Type B pancreatic cell (in vitro differentiated cells): Measurements from ENCODE around the gene HOMER1. TPM values are rescaled to one million over a fixed set of nuclear protein-coding genes. Genes with fewer than 3 reads are reported as not detected.
A peak's percentile ranks its signal among the peaks of the same experiment; 100 is the strongest.

ENCODE experiments used
- DNase-seq: peaks from one replicate; pipeline ENCODE4 v3.0.0; 2021; ENCODE audit warnings: mixed read lengths; ENCODE audit not compliant: unreplicated experiment; ENCODE audit errors: extremely low spot score
- H3K27ac Mint-ChIP-seq: 2 replicates; pipeline ENCODE4 v1.8.0; 2021; ENCODE audit warnings: mild to moderate bottlenecking, mixed read lengths
- H3K27me3 Mint-ChIP-seq: 2 replicates; pipeline ENCODE4 v1.8.0; 2021; ENCODE audit warnings: mixed read lengths
- H3K36me3 Mint-ChIP-seq: 2 replicates; pipeline ENCODE4 v1.8.0; 2021; ENCODE audit warnings: mixed read lengths
- H3K4me1 Mint-ChIP-seq: one replicate; pipeline ENCODE4 v1.8.0; 2021; ENCODE audit warnings: mixed read lengths; ENCODE audit not compliant: unreplicated experiment
- H3K4me3 Mint-ChIP-seq: 2 replicates; pipeline ENCODE4 v1.8.0; 2021; ENCODE audit warnings: mild to moderate bottlenecking, mixed read lengths
- H3K9me3 Mint-ChIP-seq: 2 replicates; pipeline ENCODE4 v1.8.0; 2021; ENCODE audit warnings: mixed read lengths
- CTCF ChIP-seq: fragments of 200-600 bp; sonication (generic); conservative IDR thresholded peaks from 2 replicates; pipeline ENCODE4 v1.5.0; 2021; ENCODE audit warnings: antibody characterized with exemption, mild to moderate bottlenecking
- total RNA-seq: library from RNA; stranded (reverse); gene quantifications from 2 replicates; pipeline ENCODE4 v1.2.1, GENCODE V29; 2021; ENCODE audit warnings: low replicate concordance

Gene HOMER1
- total RNA-seq, 1 donor from 2014 or later: 20.0 TPM

DNA sequence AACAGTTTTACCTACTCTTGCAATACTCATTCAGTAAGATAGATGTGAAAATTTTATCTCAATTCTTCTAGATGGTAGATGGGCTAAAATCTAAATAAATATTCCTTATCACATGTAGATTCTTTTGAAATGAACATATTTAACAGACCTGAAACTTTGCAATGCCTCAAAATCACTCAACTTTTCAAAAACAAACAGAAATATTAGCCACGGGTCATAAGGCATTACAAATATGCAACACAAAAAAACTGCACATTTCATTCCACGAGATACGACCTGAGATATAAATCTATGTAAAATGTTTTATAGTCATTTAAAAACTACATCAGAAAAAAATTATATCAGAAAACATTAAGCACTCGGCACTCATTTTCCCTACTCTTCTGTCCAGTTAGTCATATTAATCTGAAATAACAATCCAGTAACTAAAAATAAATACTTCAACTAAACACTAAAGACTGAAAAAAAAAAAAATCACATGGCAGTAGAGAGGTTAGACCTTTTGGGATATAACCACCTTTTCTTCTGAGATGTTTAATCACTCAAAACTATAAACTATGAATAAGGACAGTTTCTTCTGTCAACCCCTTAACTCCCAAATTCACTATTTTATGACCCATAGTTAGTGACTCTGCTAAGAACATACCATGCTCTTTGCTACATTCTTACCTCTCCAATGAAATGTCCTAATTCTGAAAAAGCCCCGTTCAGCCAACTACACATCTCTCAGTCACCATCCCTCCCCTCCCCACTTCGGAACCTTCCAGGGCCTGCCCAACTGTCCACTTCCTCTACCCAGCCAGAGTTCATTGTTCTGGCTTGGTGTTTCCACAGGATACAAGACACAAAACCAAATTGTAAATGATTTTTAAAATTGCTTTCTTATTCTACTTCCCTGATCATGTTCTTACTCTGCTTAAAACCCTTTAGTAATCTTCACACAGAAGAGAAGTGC, 6.4 kb downstream of the HOMER1 start:
- TF ChIP-seq CTCF: no peak
- Mint-ChIP-seq H3K27ac (no peak overlapping the region), H3K27me3 (peaks cover 2% of the 10 kb centered on the region), H3K36me3 (no peaks in the 10 kb centered on the region), H3K9me3 (no peaks in the 10 kb centered on the region), H3K4me1 (peaks cover 48% of the 10 kb centered on the region), H3K4me3 (peak overlapping the region; percentile 27)
- DNase-seq: no peak

GRCh38 chr5:79505138-79505537, 8.8 kb downstream of the HOMER1 start:
- TF ChIP-seq CTCF: no peak
- no peak for DNase-seq
- no peaks in the 10 kb centered on the region for H3K9me3 Mint-ChIP-seq
- no peak overlapping the region for H3K4me3 Mint-ChIP-seq
- H3K36me3 Mint-ChIP-seq: no peaks in the 10 kb centered on the region
- no peaks in the 10 kb centered on the region for H3K27me3 Mint-ChIP-seq
- H3K27ac Mint-ChIP-seq: no peak overlapping the region
- H3K4me1 Mint-ChIP-seq: peaks cover 38% of the 10 kb centered on the region

- TF ChIP-seq CTCF: no peak
- Mint-ChIP-seq H3K27me3 (no peaks in the 10 kb centered on the region), H3K9me3 (no peaks in the 10 kb centered on the region), H3K36me3 (no peaks in the 10 kb centered on the region), H3K4me3 (no peak overlapping the region), H3K4me1 (peaks cover 28% of the 10 kb centered on the region), H3K27ac (no peak overlapping the region)
- DNase-seq: no peak
Observed at GRCh38 chr5:79503794-79504495, 10.0 kb downstream of the HOMER1 start.

- H3K9me3 Mint-ChIP-seq: peaks cover 5% of the 10 kb centered on the region
- no peaks in the 10 kb centered on the region for H3K36me3 Mint-ChIP-seq
- H3K4me3 Mint-ChIP-seq: no peak overlapping the region
- peaks cover 20% of the 10 kb centered on the region for H3K4me1 Mint-ChIP-seq
- TF ChIP-seq CTCF: no peak
- H3K27ac Mint-ChIP-seq: no peak overlapping the region
- DNase-seq: no peak
- no peaks in the 10 kb centered on the region for H3K27me3 Mint-ChIP-seq
Observed at GRCh38 chr5:79499640-79500273, 14.2 kb downstream of the HOMER1 start.

- H3K27me3 Mint-ChIP-seq: no peaks in the 10 kb centered on the region
- DNase-seq: no peak
- TF ChIP-seq CTCF: no peak
- H3K36me3 Mint-ChIP-seq: peaks cover 4% of the 10 kb centered on the region
- H3K9me3 Mint-ChIP-seq: peaks cover 16% of the 10 kb centered on the region
- H3K4me3 Mint-ChIP-seq: no peak overlapping the region
- H3K27ac Mint-ChIP-seq: no peak overlapping the region
- peaks cover 16% of the 10 kb centered on the region for H3K4me1 Mint-ChIP-seq
Observed at GRCh38 chr5:79495311-79495710, 18.6 kb downstream of the HOMER1 start.
